HepG2 (cell line): ENCODE measurements around the gene GON7. TPM values are rescaled to one million over a fixed set of nuclear protein-coding genes. Genes with fewer than 3 reads are reported as not detected.

Experiments
- ATAC-seq: fragments of 200-7000 bp; cut with Tn5 transposase; 3 replicates; pipeline ENCODE4 v1.9.1; 2020; ENCODE audit warnings: mild to moderate bottlenecking, moderate library complexity
- BruUV-seq: library from RNA; stranded (reverse); fragments of 400-500 nt; replicated peaks from 2 replicates; lab custom pipeline; 2021; lab: Mats Ljungman, UMichigan
- CTCF ChIA-PET: fragments of 300-600 bp; formaldehyde crosslinking; extraction: SDS; loops from one replicate; lab custom pipeline; 2021; ENCODE audit warnings: low total read pairs, inconsistent platforms, low intra/inter-chr PET ratio; lab: Yijun Ruan, JAX
- POLR2A ChIA-PET: fragments of 350-600 bp; sonication (Branson Sonifier 250); formaldehyde crosslinking; loops from one replicate; lab custom pipeline; 2020; ENCODE audit warnings: antibody characterized with exemption, inconsistent platforms; lab: Yijun Ruan, JAX
- DNase-seq: peaks from one replicate; pipeline ENCODE4 v3.0.0-alpha.2; 2015; ENCODE audit warnings: low spot score
- FAIRE-seq: peaks from 3 replicates; lab custom pipeline; 2011; peaks lifted over from hg19 to GRCh38; lab: Jason Lieb, UNC
- H2AFZ ChIP-seq: one replicate; pipeline ENCODE4 v1.6.1; 2011; ENCODE audit warnings: low read length, inconsistent platforms
- H3K27ac ChIP-seq: fragments of 300-600 bp; 3 replicates; pipeline ENCODE4 v1.8.0; 2011; ENCODE audit warnings: mixed run types, mild to moderate bottlenecking, mixed read lengths, low read length, inconsistent platforms; ENCODE audit not compliant: insufficient read depth; ENCODE audit errors: extremely low read length
- H3K27me3 ChIP-seq, 2 experiments: fragments of 200-600 bp in 1 of 2; 2 replicates in 1 of 2; 3 replicates in 1 of 2; pipeline versions ENCODE4 v1.6.0 to v1.8.0; 2011; ENCODE audit warnings: low read length in 2 of 2, mild to moderate bottlenecking in 2 of 2, moderate library complexity in 2 of 2, inconsistent platforms in 1 of 2; ENCODE audit not compliant: insufficient read depth in 2 of 2, control insufficient read depth in 1 of 2
- H3K36me3 ChIP-seq, 2 experiments: fragments of 200-600 bp in 1 of 2; replicated peaks in 1 of 2; 2 replicates in 1 of 2; 3 replicates in 1 of 2; pipeline versions ENCODE4 v1.5.1 to v1.8.0; 2011; ENCODE audit warnings: low read length in 2 of 2, inconsistent platforms in 1 of 2; ENCODE audit not compliant: insufficient read depth in 2 of 2, control insufficient read depth in 1 of 2
- H3K4me1 ChIP-seq: 2 replicates; pipeline ENCODE4 v1.5.1; 2012; ENCODE audit warnings: low read length, inconsistent platforms; ENCODE audit not compliant: insufficient read depth
- H3K4me2 ChIP-seq: 2 replicates; pipeline ENCODE4 v1.6.0; 2011; ENCODE audit warnings: low read depth, low read length, inconsistent platforms
- H3K4me3 ChIP-seq, 3 experiments: fragments of 200-600 bp in 1 of 3; sonication (generic), shearing (Covaris generic) in 1 of 3; replicated peaks in 1 of 3; 2 replicates each; pipeline ENCODE4 v1.5.1; 2011 to 2016; ENCODE audit warnings: low read length in 3 of 3, inconsistent platforms in 2 of 3, low read depth in 2 of 3, mild to moderate bottlenecking in 2 of 3, control low read depth in 1 of 3, mixed read lengths in 1 of 3; ENCODE audit not compliant: insufficient read depth in 1 of 3
- H3K79me2 ChIP-seq: one replicate; pipeline ENCODE4 v1.6.1; 2011; ENCODE audit warnings: low read length, inconsistent platforms; ENCODE audit not compliant: insufficient read depth
- H3K9ac ChIP-seq: 2 replicates; pipeline ENCODE4 v1.6.0; 2011; ENCODE audit warnings: mild to moderate bottlenecking, low read depth, low read length, inconsistent platforms; ENCODE audit not compliant: insufficient read depth
- H3K9me3 ChIP-seq: 2 replicates; pipeline ENCODE4 v1.5.1; 2012; ENCODE audit warnings: mild to moderate bottlenecking, low read length
- H4K20me1 ChIP-seq: 2 replicates; pipeline ENCODE4 v1.6.0; 2011; ENCODE audit warnings: inconsistent platforms, mild to moderate bottlenecking, low read length, moderate library complexity; ENCODE audit not compliant: insufficient read depth
- DNMT1 ChIP-seq: sonication (generic); formaldehyde crosslinking; IDR thresholded peaks from 2 replicates; pipeline ENCODE4 v1.5.1; 2020; ENCODE audit warnings: mild to moderate bottlenecking, missing genetic modification reagents
- HHEX ChIP-seq: IDR thresholded peaks from 2 replicates; pipeline ENCODE4 v1.6.1; 2016; ENCODE audit warnings: control low read depth
- HNF4A ChIP-seq: sonication (generic); formaldehyde crosslinking; IDR thresholded peaks from 2 replicates; pipeline ENCODE4 v1.4.0; 2020; ENCODE audit warnings: missing genetic modification reagents
- MAFK ChIP-seq, 2 experiments: IDR thresholded peaks in 1 of 2; conservative IDR thresholded peaks in 1 of 2; 2 replicates each; pipeline ENCODE4 v1.6.1; 2011; ENCODE audit warnings: improper control_type of control experiment in 2 of 2, low read length in 2 of 2
- MLLT10 ChIP-seq: sonication (generic); formaldehyde crosslinking; IDR thresholded peaks from 2 replicates; pipeline ENCODE4 v1.4.0; 2020; ENCODE audit warnings: missing genetic modification reagents
- SMAD9 ChIP-seq: sonication (generic); formaldehyde crosslinking; IDR thresholded peaks from 2 replicates; pipeline ENCODE4 v1.5.1; 2020; ENCODE audit warnings: mild to moderate bottlenecking, missing genetic modification reagents
- SOX6 ChIP-seq, 2 experiments: fragments of 450-650 bp in 1 of 2; sonication (generic) in 1 of 2; formaldehyde crosslinking in 1 of 2; IDR thresholded peaks; 2 replicates each; pipeline versions ENCODE4 v1.4.0 to v1.6.1; 2017 to 2020; ENCODE audit warnings: antibody characterized with exemption in 1 of 2, mild to moderate bottlenecking in 1 of 2, missing genetic modification reagents in 1 of 2
- ZFP1 ChIP-seq: IDR thresholded peaks from 2 replicates; pipeline ENCODE4 v1.6.1; 2016
- ZNF3 ChIP-seq: IDR thresholded peaks from 2 replicates; pipeline ENCODE4 v1.7.0; 2017; ENCODE audit warnings: inconsistent platforms
- ZNF776 ChIP-seq: sonication (generic); formaldehyde crosslinking; IDR thresholded peaks from 2 replicates; pipeline ENCODE4 v1.4.0; 2020; ENCODE audit warnings: mild to moderate bottlenecking, missing genetic modification reagents
- ZNF790 ChIP-seq: sonication (generic); formaldehyde crosslinking; IDR thresholded peaks from 2 replicates; pipeline ENCODE4 v1.8.0; 2022; ENCODE audit warnings: missing genetic modification reagents, mild to moderate bottlenecking, borderline replicate concordance
- WGBS: methylation state at CpG from one replicate; pipeline ENCODE4 v1.1.6; 2017; ENCODE audit warnings: low lambda C conversion rate; 5-methylcytosine and 5-hydroxymethylcytosine counted together
- in situ Hi-C: cut with HindIII; loops from 2 replicates; pipeline ENCODE4 v1.10.0; 2017; ENCODE audit warnings: low pct_unique_long_range_greater_than_20kb; ENCODE audit not compliant: extremely low pct_ligation_motif_present
- intact Hi-C: fragments of 100-400 bp; cut with micrococcal nuclease; formaldehyde crosslinking; loops from one replicate; pipeline ENCODE4 v1.10.0; 2022; ENCODE audit not compliant: unreplicated experiment
- polyA plus RNA-seq, 8 experiments: library from polyadenylated mRNA; depleted of rRNA in 3 of 8; stranded (reverse) in 7 of 8; unstranded in 1 of 8; fragments of >200 nt; fragmentation: Illumina TruSeq in 4 of 8; extraction: Trizol in 4 of 8; gene quantifications; 2 replicates each; pipeline versions ENCODE4 v1.2.1 to v1.2.3, GENCODE V29; 2011 to 2016; ENCODE audit warnings: low read depth in 4 of 8, missing spikeins in 1 of 8, mixed read lengths in 1 of 8; ENCODE audit not compliant: insufficient read depth in 1 of 8
- total RNA-seq, 5 experiments: library from RNA; depleted of rRNA; stranded (reverse); fragments of >200 nt; fragmentation: Illumina TruSeq; extraction: Trizol; gene quantifications; 2 replicates each; pipeline ENCODE4 v1.2.3, GENCODE V29; 2016; ENCODE audit warnings: low read depth in 1 of 5
- TF ChIP-seq, protein P1 (sequence below): sonication (generic); formaldehyde crosslinking; conservative IDR thresholded peaks from 2 replicates; pipeline ENCODE4 v1.8.1; 2023; ENCODE audit warnings: missing genetic modification reagents
- TF ChIP-seq, protein P2 (sequence below): IDR thresholded peaks from 2 replicates; pipeline ENCODE4 v1.6.1; 2016; ENCODE audit warnings: missing biosample characterization, missing genetic modification reagents, low read depth
- TF ChIP-seq, protein P3 (sequence below): sonication (generic); formaldehyde crosslinking; IDR thresholded peaks from 2 replicates; pipeline ENCODE4; 2020; ENCODE audit warnings: missing genetic modification reagents, mild to moderate bottlenecking, borderline replicate concordance

The GON7 gene
- total and polyA plus RNA-seq, 2 of the 13 experiments (the other 11 are each of a cell fraction or from before 2014, with no cell fraction given) = 11.9 to 28.0 TPM

DNA sequence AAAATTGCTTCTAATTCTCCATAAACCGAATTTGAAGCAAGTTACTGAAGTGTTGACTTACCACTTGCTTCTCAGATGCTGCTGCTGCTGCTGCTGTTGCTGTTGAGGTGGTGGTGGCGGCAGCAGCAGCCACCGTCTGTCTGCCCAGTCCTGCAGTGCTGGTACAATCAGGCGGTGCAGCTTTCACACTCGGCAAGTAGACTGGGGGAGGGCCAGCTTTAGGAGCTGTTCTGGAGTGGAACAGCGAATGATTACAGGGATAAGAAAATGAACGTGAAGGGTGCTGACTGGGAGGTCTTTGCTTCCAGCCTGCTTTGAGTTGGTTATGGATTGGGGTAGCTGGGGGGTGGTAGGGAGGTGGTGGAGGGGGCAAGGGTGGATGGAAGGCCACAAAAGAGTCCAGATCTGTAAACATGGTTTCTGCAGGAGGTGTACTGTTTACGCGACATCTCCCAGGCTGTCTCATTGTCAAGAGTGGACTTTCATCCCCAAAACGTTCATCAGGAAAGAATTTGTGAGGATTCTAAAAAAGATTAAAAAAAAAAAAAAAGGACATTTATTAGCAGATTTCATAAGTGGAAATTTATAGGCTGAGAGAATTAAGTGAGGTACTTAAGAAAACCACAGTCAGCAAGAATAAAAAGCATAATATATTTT lies 39.0 kb upstream of the GON7 start:
- no peak for FAIRE-seq
- Histone ChIP-seq H3K79me2 (no peaks in the 10 kb centered on the region), H3K9ac (no peak overlapping the region), H4K20me1 (no peaks in the 10 kb centered on the region), H3K27me3 (no peaks in the 10 kb centered on the region), H3K4me1 (peaks cover 17% of the 10 kb centered on the region), H3K27ac (no peak overlapping the region), H3K36me3 (peaks cover 16 to 61% of the 10 kb centered on the region in 2 experiments), H3K4me2 (no peak overlapping the region), H3K4me3 (no peak overlapping the region), H3K9me3 (no peaks in the 10 kb centered on the region), H2AFZ (no peak overlapping the region)
- CTCF ChIA-PET = no interaction called here
- intact Hi-C loops = no loop called here
- POLR2A ChIA-PET = no interaction called here
- WGBS = 76% methylated on average over 10 of the region's 10 CpGs
- in situ Hi-C loops = no loop called here
- no TSS peak for BruUV-seq
- DNase-seq = no peak
- ATAC-seq = no peak; the same call in 2 of the 3 replicates
- TF ChIP-seq, protein P1, sequence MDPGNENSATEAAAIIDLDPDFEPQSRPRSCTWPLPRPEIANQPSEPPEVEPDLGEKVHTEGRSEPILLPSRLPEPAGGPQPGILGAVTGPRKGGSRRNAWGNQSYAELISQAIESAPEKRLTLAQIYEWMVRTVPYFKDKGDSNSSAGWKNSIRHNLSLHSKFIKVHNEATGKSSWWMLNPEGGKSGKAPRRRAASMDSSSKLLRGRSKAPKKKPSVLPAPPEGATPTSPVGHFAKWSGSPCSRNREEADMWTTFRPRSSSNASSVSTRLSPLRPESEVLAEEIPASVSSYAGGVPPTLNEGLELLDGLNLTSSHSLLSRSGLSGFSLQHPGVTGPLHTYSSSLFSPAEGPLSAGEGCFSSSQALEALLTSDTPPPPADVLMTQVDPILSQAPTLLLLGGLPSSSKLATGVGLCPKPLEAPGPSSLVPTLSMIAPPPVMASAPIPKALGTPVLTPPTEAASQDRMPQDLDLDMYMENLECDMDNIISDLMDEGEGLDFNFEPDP (CRISPR knock-in tag) = 0 out of 2 replicates have a peak, but pooled peaks have one; percentile 36
- TF ChIP-seq SOX6 (IDR thresholded peaks at IDR 0.05) (no peak), SOX6 (CRISPR knock-in tag; IDR thresholded peaks at IDR 0.05) (peak; percentile 32; the same call in 1 of the 2 replicates), HHEX (no peak), MAFK (conservative IDR thresholded peaks at IDR 0.05 in 1 of 2, IDR thresholded peaks at IDR 0.05 in 1 of 2; ENCODE audit: low read length in 2 of 2) (peak in 1 of 2 experiments; percentile 25; a peak in 1 of 4 replicates), HNF4A (CRISPR knock-in tag) (no peak), ZNF776 (CRISPR knock-in tag) (no peak), SMAD9 (CRISPR knock-in tag) (no peak), MLLT10 (CRISPR knock-in tag) (no peak), ZNF3 (CRISPR knock-in tag) (no peak), DNMT1 (no peak), ZFP1 (CRISPR knock-in tag) (no peak), ZNF790 (CRISPR knock-in tag) (no peak)
- TF ChIP-seq, protein P2, sequence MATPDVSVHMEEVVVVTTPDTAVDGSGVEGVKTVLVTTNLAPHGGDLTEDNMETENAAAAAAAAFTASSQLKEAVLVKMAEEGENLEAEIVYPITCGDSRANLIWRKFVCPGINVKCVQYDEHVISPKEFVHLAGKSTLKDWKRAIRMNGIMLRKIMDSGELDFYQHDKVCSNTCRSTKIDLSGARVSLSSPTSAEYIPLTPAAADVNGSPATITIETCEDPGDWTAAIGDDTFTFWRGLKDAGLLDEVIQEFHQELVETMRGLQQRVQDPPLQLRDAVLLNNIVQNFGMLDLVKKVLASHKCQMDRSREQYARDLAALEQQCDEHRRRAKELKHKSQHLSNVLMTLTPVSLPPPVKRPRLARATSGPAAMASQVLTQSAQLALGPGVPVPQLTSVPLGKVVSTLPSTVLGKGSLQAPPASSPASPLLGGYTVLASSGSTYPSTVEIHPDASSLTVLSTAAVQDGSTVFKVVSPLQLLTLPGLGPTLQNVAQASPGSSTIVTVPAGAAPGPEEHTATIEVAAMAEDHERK (CRISPR knock-in tag) = no peak
- TF ChIP-seq, protein P3, sequence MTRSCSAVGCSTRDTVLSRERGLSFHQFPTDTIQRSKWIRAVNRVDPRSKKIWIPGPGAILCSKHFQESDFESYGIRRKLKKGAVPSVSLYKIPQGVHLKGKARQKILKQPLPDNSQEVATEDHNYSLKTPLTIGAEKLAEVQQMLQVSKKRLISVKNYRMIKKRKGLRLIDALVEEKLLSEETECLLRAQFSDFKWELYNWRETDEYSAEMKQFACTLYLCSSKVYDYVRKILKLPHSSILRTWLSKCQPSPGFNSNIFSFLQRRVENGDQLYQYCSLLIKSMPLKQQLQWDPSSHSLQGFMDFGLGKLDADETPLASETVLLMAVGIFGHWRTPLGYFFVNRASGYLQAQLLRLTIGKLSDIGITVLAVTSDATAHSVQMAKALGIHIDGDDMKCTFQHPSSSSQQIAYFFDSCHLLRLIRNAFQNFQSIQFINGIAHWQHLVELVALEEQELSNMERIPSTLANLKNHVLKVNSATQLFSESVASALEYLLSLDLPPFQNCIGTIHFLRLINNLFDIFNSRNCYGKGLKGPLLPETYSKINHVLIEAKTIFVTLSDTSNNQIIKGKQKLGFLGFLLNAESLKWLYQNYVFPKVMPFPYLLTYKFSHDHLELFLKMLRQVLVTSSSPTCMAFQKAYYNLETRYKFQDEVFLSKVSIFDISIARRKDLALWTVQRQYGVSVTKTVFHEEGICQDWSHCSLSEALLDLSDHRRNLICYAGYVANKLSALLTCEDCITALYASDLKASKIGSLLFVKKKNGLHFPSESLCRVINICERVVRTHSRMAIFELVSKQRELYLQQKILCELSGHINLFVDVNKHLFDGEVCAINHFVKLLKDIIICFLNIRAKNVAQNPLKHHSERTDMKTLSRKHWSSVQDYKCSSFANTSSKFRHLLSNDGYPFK (CRISPR knock-in tag) = no peak
- TF ChIP-seq, all 625 proteins: peak for 3
